Activated CD8-positive, alpha-beta memory T cell treated with anti-CD3 and anti-CD28 coated beads, Interleukin-2, amount 50 U/mL, for 24 hours (primary cell): ENCODE measurements around the gene PCDHGB3.
"Not testable (repeated sequence)": the region's sequence is repeated elsewhere in the genome, so short reads cannot be mapped to it uniquely, and the experiment has no call there.

Source experiments
- DNase-seq: peaks from one replicate; pipeline ENCODE4 v3.0.0-alpha.2; 2020; ENCODE audit errors: extremely low read depth

The PCDHGB3 gene

GRCh38 chr5:141356950-141357349 is 13.1 kb upstream of the PCDHGB3 start:
- no peak for DNase-seq

GRCh38 chr5:141359790-141360426 is 10.1 kb upstream of the PCDHGB3 start, which contains the start of gene PCDHGB2:
Gene PCDHGB2, plus strand, starts transcription at chr5:141359994. Its CDS starts 142 bp downstream, at chr5:141360136.
- DNase-seq = no peak

GRCh38 chr5:141360685-141361084 is 9.4 kb upstream of the PCDHGB3 start:
- DNase-seq = no peak

DNA sequence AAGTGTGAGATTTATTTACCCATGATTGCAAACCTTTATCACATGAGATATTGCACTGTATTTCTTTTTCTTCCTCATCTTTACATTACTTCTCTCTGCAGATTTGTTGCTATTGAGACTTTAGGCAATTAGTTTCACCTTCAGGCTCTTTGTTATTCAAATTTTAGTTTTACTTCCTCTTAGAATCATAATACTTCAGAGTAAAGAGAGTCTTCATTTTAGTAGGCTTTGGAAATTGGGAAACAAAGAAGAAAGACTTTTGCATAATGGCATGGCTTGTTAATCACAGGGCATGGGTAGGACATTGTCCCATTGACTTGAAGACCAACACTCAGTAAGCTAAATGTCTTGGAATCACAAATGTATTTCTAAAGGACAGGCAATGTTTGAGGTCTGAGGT is 7.3 kb upstream of the PCDHGB3 start:
- no peak for DNase-seq

- DNase-seq = no peak
Measured at GRCh38 chr5:141363952-141364660, 5.9 kb upstream of the PCDHGB3 start, which contains the start of gene PCDHGA5. Gene PCDHGA5, plus strand, starts transcription at chr5:141364162. Its CDS starts 169 bp downstream, at chr5:141364331.

- DNase-seq = no peak
Measured at GRCh38 chr5:141366016-141366896, 3.8 kb upstream of the PCDHGB3 start.

- DNase-seq = no peak
Measured at GRCh38 chr5:141371572-141372475, 1.8 kb downstream of the PCDHGB3 start.

DNA sequence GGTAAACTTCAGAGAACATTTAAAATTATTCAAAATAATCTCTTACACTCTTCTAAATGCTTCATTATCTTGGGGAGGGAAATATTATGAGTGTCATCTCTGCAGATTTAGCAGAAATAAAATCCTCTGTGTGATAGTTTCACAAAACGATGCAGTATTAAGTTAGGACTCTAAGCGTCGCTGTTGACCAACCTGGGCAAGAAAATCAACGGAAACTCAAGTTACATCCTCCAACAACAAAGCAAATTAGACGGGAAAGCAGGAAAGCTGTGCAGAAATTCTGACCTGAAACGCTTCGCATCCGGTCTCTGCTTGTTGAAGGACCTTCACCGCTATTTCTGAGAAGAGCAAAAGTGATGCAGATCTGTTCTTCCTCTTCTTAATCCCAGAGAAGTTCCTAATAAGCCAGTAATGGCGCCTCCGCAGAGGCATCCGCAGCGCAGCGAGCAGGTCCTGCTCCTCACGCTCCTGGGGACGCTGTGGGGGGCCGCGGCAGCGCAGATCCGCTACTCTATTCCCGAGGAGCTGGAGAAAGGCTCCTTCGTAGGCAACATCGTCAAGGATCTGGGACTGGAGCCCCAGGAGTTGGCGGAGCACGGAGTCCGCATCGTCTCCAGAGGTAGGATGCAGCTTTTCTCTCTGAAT is 3.8 kb downstream of the PCDHGB3 start, which contains the start of gene PCDHGA6:
TSS of gene PCDHGA6 (plus strand) at position 219 of the 645 bp plus-strand sequence. CDS start at position 412, 193 bp downstream.
- no peak for DNase-seq

DNA sequence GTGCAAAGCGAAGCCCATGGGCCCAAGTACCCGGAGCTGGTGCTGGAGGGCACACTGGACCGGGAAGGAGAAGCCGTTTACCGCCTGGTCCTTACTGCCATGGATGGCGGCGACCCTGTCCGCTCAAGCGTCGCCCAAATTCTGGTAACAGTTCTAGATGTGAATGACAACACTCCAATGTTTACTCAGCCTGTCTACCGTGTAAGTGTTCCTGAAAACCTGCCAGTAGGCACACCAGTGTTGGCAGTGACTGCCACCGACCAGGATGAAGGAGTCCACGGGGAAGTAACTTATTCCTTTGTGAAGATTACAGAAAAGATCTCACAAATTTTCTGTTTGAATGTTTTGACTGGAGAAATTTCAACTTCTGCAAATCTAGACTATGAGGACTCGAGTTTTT is 4.6 kb downstream of the PCDHGB3 start:
- no peak for DNase-seq

DNA sequence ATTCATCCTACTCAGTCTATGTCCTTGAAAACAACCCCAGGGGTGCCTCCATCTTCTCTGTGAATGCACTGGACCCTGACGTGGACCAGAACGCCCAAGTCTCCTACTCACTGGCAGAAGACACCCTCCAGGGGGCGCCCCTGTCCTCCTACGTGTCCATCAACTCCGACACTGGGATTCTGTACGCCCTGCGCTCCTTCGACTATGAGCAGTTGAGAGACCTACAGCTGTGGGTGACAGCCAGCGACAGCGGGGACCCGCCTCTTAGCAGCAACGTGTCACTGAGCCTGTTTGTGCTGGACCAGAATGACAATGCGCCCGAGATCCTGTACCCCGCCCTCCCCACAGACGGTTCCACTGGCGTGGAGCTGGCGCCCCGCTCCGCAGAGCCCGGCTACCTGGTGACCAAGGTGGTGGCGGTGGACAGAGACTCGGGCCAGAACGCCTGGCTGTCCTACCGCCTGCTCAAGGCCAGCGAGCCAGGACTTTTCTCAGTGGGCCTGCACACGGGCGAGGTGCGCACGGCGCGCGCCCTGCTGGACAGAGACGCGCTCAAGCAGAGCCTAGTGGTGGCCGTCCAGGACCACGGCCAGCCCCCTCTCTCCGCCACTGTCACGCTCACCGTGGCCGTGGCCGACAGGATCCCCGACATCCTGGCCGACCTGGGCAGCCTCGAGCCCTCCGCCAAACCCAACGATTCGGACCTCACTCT is 5.6 kb downstream of the PCDHGB3 start:
- DNase-seq = not testable (repeated sequence)

DNA sequence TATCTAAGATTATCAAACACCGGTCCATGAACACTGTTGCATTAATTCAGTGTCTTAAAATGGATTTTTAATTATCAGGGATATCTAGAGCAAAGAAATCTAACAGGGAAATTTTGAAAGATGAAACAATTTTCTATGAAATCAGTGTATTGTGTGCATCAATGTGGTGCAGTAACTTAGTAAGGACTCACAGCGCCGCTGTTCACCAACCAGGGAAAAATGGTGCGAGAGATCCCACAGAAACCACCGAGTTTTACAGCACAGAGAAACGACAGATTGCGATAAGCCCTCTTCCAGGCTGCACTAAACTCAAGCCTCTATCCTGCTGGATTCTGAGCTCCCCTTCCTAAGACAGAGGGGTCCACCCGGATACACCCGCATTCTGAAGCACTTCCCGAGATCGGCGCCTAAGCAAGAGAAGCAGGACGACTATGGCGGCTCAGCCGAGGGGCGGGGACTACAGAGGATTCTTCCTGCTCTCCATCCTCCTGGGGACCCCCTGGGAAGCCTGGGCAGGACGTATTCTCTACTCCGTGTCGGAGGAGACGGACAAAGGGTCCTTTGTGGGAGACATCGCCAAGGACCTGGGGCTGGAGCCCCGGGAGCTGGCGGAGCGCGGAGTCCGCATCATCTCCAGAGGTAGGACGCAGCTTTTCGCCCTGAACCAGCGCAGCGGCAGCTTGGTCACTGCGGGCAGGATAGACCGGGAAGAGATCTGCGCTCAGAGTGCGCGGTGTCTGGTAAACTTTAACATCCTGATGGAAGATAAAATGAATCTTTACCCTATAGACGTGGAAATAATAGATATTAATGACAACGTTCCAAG is 12.6 kb downstream of the PCDHGB3 start, which contains the start of gene PCDHGA7:
TSS of gene PCDHGA7 (plus strand) at position 274 of the 826 bp plus-strand sequence. CDS start at position 432, 158 bp downstream.
- no peak for DNase-seq

DNA sequence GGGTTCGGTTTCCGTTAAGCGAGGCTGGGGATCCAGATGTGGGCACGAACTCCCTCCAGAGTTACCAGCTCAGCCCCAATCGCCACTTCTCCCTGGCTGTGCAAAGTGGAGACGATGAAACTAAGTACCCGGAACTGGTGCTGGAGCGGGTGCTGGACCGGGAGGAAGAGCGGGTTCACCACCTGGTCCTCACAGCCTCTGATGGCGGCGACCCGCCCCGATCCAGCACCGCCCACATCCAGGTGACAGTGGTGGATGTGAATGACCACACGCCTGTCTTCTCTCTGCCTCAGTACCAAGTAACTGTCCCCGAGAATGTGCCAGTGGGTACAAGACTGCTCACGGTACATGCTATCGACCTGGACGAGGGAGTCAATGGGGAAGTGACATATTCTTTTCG is 13.3 kb downstream of the PCDHGB3 start:
- no peak for DNase-seq

- DNase-seq = no peak
Measured at GRCh38 chr5:141384471-141385267, 14.6 kb downstream of the PCDHGB3 start.

- not testable (repeated sequence) for DNase-seq
Measured at GRCh38 chr5:141387557-141388311, 17.7 kb downstream of the PCDHGB3 start, which contains the start of gene PCDHGB4. Gene PCDHGB4, plus strand, starts transcription at chr5:141387698. Its CDS starts 187 bp downstream, at chr5:141387885.

DNA sequence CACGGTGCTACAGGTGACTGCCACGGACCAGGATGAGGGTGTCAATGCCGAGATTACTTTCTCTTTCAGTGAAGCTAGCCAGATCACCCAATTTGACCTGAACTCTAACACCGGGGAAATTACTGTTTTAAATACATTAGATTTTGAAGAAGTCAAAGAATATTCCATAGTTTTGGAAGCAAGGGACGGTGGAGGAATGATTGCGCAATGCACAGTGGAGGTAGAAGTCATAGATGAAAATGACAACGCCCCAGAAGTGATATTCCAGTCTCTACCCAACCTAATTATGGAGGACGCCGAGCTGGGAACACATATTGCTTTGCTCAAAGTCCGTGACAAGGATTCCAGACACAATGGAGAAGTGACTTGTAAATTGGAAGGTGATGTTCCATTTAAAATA is 18.6 kb downstream of the PCDHGB3 start:
- DNase-seq = no peak

- DNase-seq = no peak
Measured at GRCh38 chr5:141389153-141390042, 19.4 kb downstream of the PCDHGB3 start.
